H1 (cell line): ENCODE measurements around the gene ANGPTL2. TPM values are rescaled to one million over a fixed set of nuclear protein-coding genes. Genes with fewer than 3 reads are reported as not detected.

ENCODE experiments used
- CTCF ChIA-PET: fragments of 300-600 bp; sonication (Branson Sonifier 250); formaldehyde crosslinking; loops from one replicate; lab custom pipeline; 2021; ENCODE audit not compliant: partially characterized antibody; lab: Charles Lee
- POLR2A ChIA-PET: fragments of 300-600 bp; sonication (Branson Sonifier 250); formaldehyde crosslinking; loops from one replicate; lab custom pipeline; 2021; ENCODE audit warnings: inconsistent platforms; ENCODE audit not compliant: partially characterized antibody; lab: Charles Lee
- DNase-seq, 2 experiments: peaks; one replicate each; pipeline versions ENCODE4 v3.0.0 to v3.0.0-alpha.2; 2010 to 2022; ENCODE audit warnings: low spot score in 2 of 2, low read depth in 1 of 2, mixed read lengths in 1 of 2
- FAIRE-seq: peaks from 2 replicates; lab custom pipeline; 2011; peaks lifted over from hg19 to GRCh38; lab: Jason Lieb, UNC
- H2AFZ ChIP-seq: 2 replicates; pipeline ENCODE4 v1.8.1; 2012; ENCODE audit warnings: low read length, inconsistent platforms
- H2AK5ac ChIP-seq: 2 replicates; pipeline ENCODE4 v1.6.1; 2013; ENCODE audit warnings: low read depth, low read length
- H2BK120ac ChIP-seq: replicated peaks from 2 replicates; pipeline ENCODE3; 2013; ENCODE audit warnings: low read depth, low read length, inconsistent platforms
- H2BK12ac ChIP-seq: 2 replicates; pipeline ENCODE4 v1.6.1; 2013; ENCODE audit warnings: low read depth, low read length
- H2BK15ac ChIP-seq: 2 replicates; pipeline ENCODE4 v1.6.1; 2013; ENCODE audit warnings: low read length
- H2BK20ac ChIP-seq: 2 replicates; pipeline ENCODE4 v1.6.1; 2013; ENCODE audit warnings: low read length
- H2BK5ac ChIP-seq: 2 replicates; pipeline ENCODE4 v1.6.1; 2013; ENCODE audit warnings: low read depth, low read length
- H3K14ac ChIP-seq: 2 replicates; pipeline ENCODE4 v1.6.1; 2013; ENCODE audit warnings: inconsistent platforms; ENCODE audit not compliant: insufficient read length
- H3K18ac ChIP-seq: 2 replicates; pipeline ENCODE4 v1.6.1; 2013; ENCODE audit warnings: low read length; ENCODE audit errors: extremely low read depth
- H3K23ac ChIP-seq: 2 replicates; pipeline ENCODE4 v1.6.1; 2013; ENCODE audit warnings: inconsistent platforms; ENCODE audit not compliant: insufficient read length
- H3K23me2 ChIP-seq: 2 replicates; pipeline ENCODE4 v1.6.1; 2013; ENCODE audit warnings: low read depth, low read length
- H3K27ac ChIP-seq: 2 replicates; pipeline ENCODE4 v1.6.1; 2011; ENCODE audit warnings: low read depth, low read length, inconsistent platforms
- H3K27me3 ChIP-seq, 4 experiments: replicated peaks in 1 of 4; 1 replicate in 1 of 4; 2 replicates in 3 of 4; pipeline versions ENCODE4 v1.6.1 to v1.8.1; 2011 to 2013; ENCODE audit warnings: low read length in 3 of 4, mild to moderate bottlenecking in 3 of 4, inconsistent platforms in 2 of 4, mixed read lengths in 2 of 4, moderate library complexity in 1 of 4; ENCODE audit not compliant: control insufficient read depth in 3 of 4, insufficient read depth in 3 of 4; ENCODE audit errors: extremely low read depth in 1 of 4
- H3K36me3 ChIP-seq, 4 experiments: 2 replicates each; pipeline versions ENCODE4 v1.6.1 to v1.8.1; 2011 to 2013; ENCODE audit warnings: mild to moderate bottlenecking in 4 of 4, low read length in 3 of 4, moderate library complexity in 2 of 4, control low read depth in 1 of 4, inconsistent platforms in 1 of 4; ENCODE audit not compliant: insufficient read depth in 4 of 4, control insufficient read depth in 2 of 4
- H3K4ac ChIP-seq: replicated peaks from 2 replicates; pipeline ENCODE3; 2013; ENCODE audit warnings: low read length, low read depth, mixed read lengths, inconsistent platforms; ENCODE audit not compliant: insufficient read length
- H3K4me1 ChIP-seq, 4 experiments: replicated peaks in 1 of 4; 1 replicate in 1 of 4; 2 replicates in 3 of 4; pipeline versions ENCODE4 v1.6.1 to v1.8.1; 2011 to 2013; ENCODE audit warnings: low read length in 3 of 4, inconsistent platforms in 2 of 4, mixed read lengths in 1 of 4; ENCODE audit not compliant: insufficient read depth in 4 of 4, control insufficient read depth in 3 of 4
- H3K4me2 ChIP-seq, 2 experiments: 2 replicates each; pipeline versions ENCODE4 v1.6.1 to v1.8.1; 2011 to 2013; ENCODE audit warnings: low read depth in 2 of 2, low read length in 2 of 2, control low read depth in 1 of 2, inconsistent platforms in 1 of 2, mild to moderate bottlenecking in 1 of 2; ENCODE audit not compliant: insufficient read depth in 1 of 2
- H3K4me3 ChIP-seq, 4 experiments: fragments of 200-600, 300-600 bp in 1 of 4; sonication (generic), shearing (Covaris generic), sonication (Bioruptor Twin) in 1 of 4; 2 replicates each; pipeline versions ENCODE4 v1.5.1 to v1.8.1; 2011 to 2016; ENCODE audit warnings: low read length in 4 of 4, low read depth in 3 of 4, control low read depth in 2 of 4, inconsistent platforms in 2 of 4, mild to moderate bottlenecking in 2 of 4, mixed read lengths in 1 of 4, moderate library complexity in 1 of 4; ENCODE audit not compliant: insufficient read depth in 2 of 4; ENCODE audit errors: extremely low read depth in 1 of 4
- H3K56ac ChIP-seq: replicated peaks from 2 replicates; pipeline ENCODE3; 2013; ENCODE audit warnings: low read depth, mild to moderate bottlenecking, mixed read lengths, low read length, inconsistent platforms; ENCODE audit not compliant: insufficient read length
- H3K79me1 ChIP-seq: 2 replicates; pipeline ENCODE4 v1.6.1; 2013; ENCODE audit warnings: low read depth, low read length, control low read depth
- H3K79me2 ChIP-seq, 2 experiments: 2 replicates each; pipeline versions ENCODE4 v1.6.1 to v1.8.1; 2012 to 2013; ENCODE audit warnings: low read length in 2 of 2, mild to moderate bottlenecking in 2 of 2, inconsistent platforms in 1 of 2; ENCODE audit not compliant: insufficient read depth in 2 of 2, control insufficient read depth in 1 of 2
- H3K9ac ChIP-seq, 4 experiments: replicated peaks in 1 of 4; 1 replicate in 1 of 4; 2 replicates in 3 of 4; pipeline versions ENCODE4 v1.6.1 to v1.8.1; 2011 to 2013; ENCODE audit warnings: low read depth in 3 of 4, low read length in 3 of 4, control low read depth in 2 of 4, mild to moderate bottlenecking in 2 of 4, moderate library complexity in 2 of 4, inconsistent platforms in 1 of 4; ENCODE audit errors: extremely low read depth in 1 of 4
- H3K9me3 ChIP-seq, 2 experiments: 2 replicates each; pipeline versions ENCODE4 v1.6.1 to v1.8.1; 2012 to 2013; ENCODE audit warnings: mild to moderate bottlenecking in 2 of 2, moderate library complexity in 2 of 2, control low read depth in 1 of 2, inconsistent platforms in 1 of 2, low read depth in 1 of 2, low read length in 1 of 2, mixed read lengths in 1 of 2; ENCODE audit not compliant: insufficient read depth in 2 of 2
- H4K20me1 ChIP-seq, 2 experiments: replicated peaks in 1 of 2; 2 replicates each; pipeline versions ENCODE3 to v1.8.1; 2011 to 2013; ENCODE audit warnings: inconsistent platforms in 2 of 2, low read length in 2 of 2, mild to moderate bottlenecking in 1 of 2; ENCODE audit not compliant: insufficient read depth in 2 of 2, control insufficient read depth in 1 of 2
- H4K5ac ChIP-seq: 2 replicates; pipeline ENCODE4 v1.6.1; 2013; ENCODE audit warnings: low read length, low read depth, mixed read lengths, inconsistent platforms; ENCODE audit not compliant: insufficient read length
- H4K8ac ChIP-seq: 2 replicates; pipeline ENCODE4 v1.8.0; 2013; ENCODE audit warnings: mild to moderate bottlenecking, moderate library complexity, low read length, inconsistent platforms; ENCODE audit not compliant: insufficient read depth; ENCODE audit errors: extremely low read depth
- H4K91ac ChIP-seq: replicated peaks from 2 replicates; pipeline ENCODE3; 2013; ENCODE audit warnings: low read length, mixed read lengths, inconsistent platforms; ENCODE audit not compliant: insufficient read length
- CTBP2 ChIP-seq: IDR thresholded peaks from 2 replicates; pipeline ENCODE4 v1.7.0; 2011; ENCODE audit warnings: borderline replicate concordance, mild to moderate bottlenecking, moderate library complexity, mixed read lengths, low read length; ENCODE audit not compliant: insufficient read depth, insufficient read length
- WGBS, 2 experiments: shearing (Covaris generic) in 1 of 2; methylation state at CpG; one replicate each; pipeline versions ENCODE4 v1.1.6 to v1.1.7; 2013 to 2015; ENCODE audit warnings: low lambda C conversion rate in 2 of 2, mixed read lengths in 2 of 2, inconsistent platforms in 1 of 2, low coverage in 1 of 2, missing lambda C conversion rate in 1 of 2; ENCODE audit not compliant: insufficient replicate concordance in 2 of 2, insufficient coverage in 1 of 2, insufficient read length in 1 of 2; ENCODE audit errors: extremely low coverage in 1 of 2, missing lambda C conversion rate in 1 of 2; 5-methylcytosine and 5-hydroxymethylcytosine counted together
- polyA plus RNA-seq, 7 experiments: library from polyadenylated mRNA; depleted of rRNA in 3 of 7; stranded (reverse) in 5 of 7; unstranded in 2 of 7; fragments of >200 nt in 5 of 7; fragments of 200-250 nt in 2 of 7; gene quantifications; 1 replicate in 5 of 7; 2 replicates in 1 of 7; 4 replicates in 1 of 7; pipeline versions ENCODE4 v1.2.1 to v1.2.3, GENCODE V29; 2011 to 2013; ENCODE audit warnings: missing spikeins in 2 of 7, mixed read lengths in 2 of 7
- total RNA-seq: library from RNA; stranded (reverse); fragmentation: NEBNext Ultra II Directional; extraction: Animal tissue kit (Norgen Biotek cat#: 25700); gene quantifications from 2 replicates; pipeline ENCODE4 v1.2.1, GENCODE V29; 2021

Gene ANGPTL2
- total and polyA plus RNA-seq, 2 of the 8 experiments (the other 6 are each of a cell fraction or from before 2014, with no cell fraction given), result 9.0 to 10.6 TPM

DNA sequence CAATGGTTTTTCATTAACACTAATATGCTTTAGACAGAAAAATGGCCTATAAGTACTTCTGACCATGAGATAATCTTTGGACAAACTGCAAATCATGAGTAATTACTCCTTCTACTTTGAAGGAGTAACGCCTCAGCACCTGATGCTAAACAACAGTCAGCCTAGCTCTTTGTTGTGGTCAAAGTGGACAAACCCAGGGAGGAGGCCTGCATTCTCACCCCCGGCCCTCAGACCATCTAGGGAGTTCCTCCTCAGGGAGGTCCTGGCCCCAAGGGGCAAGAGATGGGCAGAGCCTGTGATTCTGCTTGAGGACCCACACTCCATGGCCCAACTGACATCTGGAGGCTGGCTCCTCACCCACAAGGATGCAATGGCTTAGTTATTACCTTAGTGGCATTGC is 48.2 kb upstream of the ANGPTL2 start:
- Histone ChIP-seq H2AFZ (no peak overlapping the region), H4K20me1 (no peaks in the 10 kb centered on the region), H2BK120ac (no peak overlapping the region), H3K79me2 (no peaks in the 10 kb centered on the region), H3K56ac (no peak overlapping the region), H3K36me3 (no peaks in the 10 kb centered on the region; a peak in 2 of 8 replicates), H3K79me1 (no peaks in the 10 kb centered on the region), H3K4me1 (peaks cover 0 to 4% (median 0%) of the 10 kb centered on the region in 4 experiments; a peak in 2 of 7 replicates), H4K8ac (no peak overlapping the region), H3K23ac (no peak overlapping the region), H2BK5ac (no peak overlapping the region), H3K4ac (no peak overlapping the region), H2BK20ac (no peak overlapping the region), H3K9ac (no peak overlapping the region), H2AK5ac (no peak overlapping the region), H3K27ac (no peak overlapping the region), H3K14ac (no peak overlapping the region), H4K91ac (no peak overlapping the region), H3K4me2 (no peak overlapping the region), H3K23me2 (no peaks in the 10 kb centered on the region), H3K27me3 (no peaks in the 10 kb centered on the region), H3K18ac (no peak overlapping the region), H4K5ac (no peak overlapping the region), H3K4me3 (no peak overlapping the region), H2BK12ac (no peak overlapping the region), H2BK15ac (no peak overlapping the region), H3K9me3 (no peaks in the 10 kb centered on the region)
- FAIRE-seq (no peak), DNase-seq (no peak)
- ChIA-PET POLR2A (no interaction called here), CTCF (interaction anchor here (0.8 to 1.4 kb wide), 4 partner anchors 26 to 229 kb away, joined by 3 to 6 read pairs (median 4); no protein-coding TSS in a partner anchor)
- 100% methylated on average over 2 of the region's 2 CpGs; no CpG with 5 or more reads in 1 of the 2 experiments for WGBS, 2 experiments
- no peak for TF ChIP-seq CTBP2
